ENCODE data around the gene LRRTM1.

Gene LRRTM1

GRCh38 chr2:80298954-80299353, 5.6 kb downstream of the LRRTM1 start:
- no peak for ATAC-seq
- TF ChIP-seq ZC3H10 (CRISPR knock-in tag; IDR thresholded peaks at IDR 0.05): no peak
- TF ChIP-seq ESRRG (CRISPR knock-in tag; IDR thresholded peaks at IDR 0.05): no peak
- no peak for TF ChIP-seq TOX (CRISPR knock-in tag; IDR thresholded peaks at IDR 0.05; ENCODE audit: borderline replicate concordance)
- no peak for TF ChIP-seq TCF4 (CRISPR knock-in tag; IDR thresholded peaks at IDR 0.05; ENCODE audit: borderline replicate concordance)
- no peak for TF ChIP-seq CREB5 (CRISPR knock-in tag; IDR thresholded peaks at IDR 0.05; ENCODE audit: low read depth)
- no peak for TF ChIP-seq ARNTL (CRISPR knock-in tag; IDR thresholded peaks at IDR 0.05; ENCODE audit: borderline replicate concordance, low read depth)
- TF ChIP-seq, protein P1, sequence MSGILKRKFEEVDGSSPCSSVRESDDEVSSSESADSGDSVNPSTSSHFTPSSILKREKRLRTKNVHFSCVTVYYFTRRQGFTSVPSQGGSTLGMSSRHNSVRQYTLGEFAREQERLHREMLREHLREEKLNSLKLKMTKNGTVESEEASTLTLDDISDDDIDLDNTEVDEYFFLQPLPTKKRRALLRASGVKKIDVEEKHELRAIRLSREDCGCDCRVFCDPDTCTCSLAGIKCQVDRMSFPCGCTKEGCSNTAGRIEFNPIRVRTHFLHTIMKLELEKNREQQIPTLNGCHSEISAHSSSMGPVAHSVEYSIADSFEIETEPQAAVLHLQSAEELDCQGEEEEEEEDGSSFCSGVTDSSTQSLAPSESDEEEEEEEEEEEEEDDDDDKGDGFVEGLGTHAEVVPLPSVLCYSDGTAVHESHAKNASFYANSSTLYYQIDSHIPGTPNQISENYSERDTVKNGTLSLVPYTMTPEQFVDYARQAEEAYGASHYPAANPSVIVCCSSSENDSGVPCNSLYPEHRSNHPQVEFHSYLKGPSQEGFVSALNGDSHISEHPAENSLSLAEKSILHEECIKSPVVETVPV (CRISPR knock-in tag; IDR thresholded peaks at IDR 0.05): no peak
- no peak for TF ChIP-seq BACH2 (CRISPR knock-in tag; IDR thresholded peaks at IDR 0.05; ENCODE audit: borderline replicate concordance)
- TF ChIP-seq ZFP30 (CRISPR knock-in tag; IDR thresholded peaks at IDR 0.05): no peak
- TF ChIP-seq SNAI2 (CRISPR knock-in tag; IDR thresholded peaks at IDR 0.05): no peak
- TF ChIP-seq, protein P2, sequence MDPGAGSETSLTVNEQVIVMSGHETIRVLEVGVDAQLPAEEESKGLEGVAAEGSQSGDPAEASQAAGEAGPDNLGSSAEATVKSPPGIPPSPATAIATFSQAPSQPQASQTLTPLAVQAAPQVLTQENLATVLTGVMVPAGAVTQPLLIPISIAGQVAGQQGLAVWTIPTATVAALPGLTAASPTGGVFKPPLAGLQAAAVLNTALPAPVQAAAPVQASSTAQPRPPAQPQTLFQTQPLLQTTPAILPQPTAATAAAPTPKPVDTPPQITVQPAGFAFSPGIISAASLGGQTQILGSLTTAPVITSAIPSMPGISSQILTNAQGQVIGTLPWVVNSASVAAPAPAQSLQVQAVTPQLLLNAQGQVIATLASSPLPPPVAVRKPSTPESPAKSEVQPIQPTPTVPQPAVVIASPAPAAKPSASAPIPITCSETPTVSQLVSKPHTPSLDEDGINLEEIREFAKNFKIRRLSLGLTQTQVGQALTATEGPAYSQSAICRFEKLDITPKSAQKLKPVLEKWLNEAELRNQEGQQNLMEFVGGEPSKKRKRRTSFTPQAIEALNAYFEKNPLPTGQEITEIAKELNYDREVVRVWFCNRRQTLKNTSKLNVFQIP (CRISPR knock-in tag; IDR thresholded peaks at IDR 0.05; ENCODE audit: borderline replicate concordance, low read depth): no peak

GRCh38 chr2:80293039-80293438, 11.5 kb downstream of the LRRTM1 start:
- TF ChIP-seq ESRRG (CRISPR knock-in tag; IDR thresholded peaks at IDR 0.05) (no peak), PPARA (CRISPR knock-in tag; IDR thresholded peaks at IDR 0.05; ENCODE audit: borderline replicate concordance) (no peak), TOX (CRISPR knock-in tag; IDR thresholded peaks at IDR 0.05; ENCODE audit: borderline replicate concordance) (no peak), RARB (CRISPR knock-in tag; IDR thresholded peaks at IDR 0.05) (no peak), ISL1 (CRISPR knock-in tag; IDR thresholded peaks at IDR 0.05) (no peak), ZNF8 (CRISPR knock-in tag; IDR thresholded peaks at IDR 0.05) (no peak), TCF4 (CRISPR knock-in tag; IDR thresholded peaks at IDR 0.05; ENCODE audit: borderline replicate concordance) (no peak), CREB5 (CRISPR knock-in tag; IDR thresholded peaks at IDR 0.05; ENCODE audit: low read depth) (no peak), ARNTL (CRISPR knock-in tag; IDR thresholded peaks at IDR 0.05; ENCODE audit: borderline replicate concordance, low read depth) (no peak), ZNF70 (CRISPR knock-in tag; IDR thresholded peaks at IDR 0.05) (no peak), ZNF565 (CRISPR knock-in tag; conservative IDR thresholded peaks at IDR 0.05; ENCODE audit: low read depth) (no peak)
- TF ChIP-seq, protein P3, sequence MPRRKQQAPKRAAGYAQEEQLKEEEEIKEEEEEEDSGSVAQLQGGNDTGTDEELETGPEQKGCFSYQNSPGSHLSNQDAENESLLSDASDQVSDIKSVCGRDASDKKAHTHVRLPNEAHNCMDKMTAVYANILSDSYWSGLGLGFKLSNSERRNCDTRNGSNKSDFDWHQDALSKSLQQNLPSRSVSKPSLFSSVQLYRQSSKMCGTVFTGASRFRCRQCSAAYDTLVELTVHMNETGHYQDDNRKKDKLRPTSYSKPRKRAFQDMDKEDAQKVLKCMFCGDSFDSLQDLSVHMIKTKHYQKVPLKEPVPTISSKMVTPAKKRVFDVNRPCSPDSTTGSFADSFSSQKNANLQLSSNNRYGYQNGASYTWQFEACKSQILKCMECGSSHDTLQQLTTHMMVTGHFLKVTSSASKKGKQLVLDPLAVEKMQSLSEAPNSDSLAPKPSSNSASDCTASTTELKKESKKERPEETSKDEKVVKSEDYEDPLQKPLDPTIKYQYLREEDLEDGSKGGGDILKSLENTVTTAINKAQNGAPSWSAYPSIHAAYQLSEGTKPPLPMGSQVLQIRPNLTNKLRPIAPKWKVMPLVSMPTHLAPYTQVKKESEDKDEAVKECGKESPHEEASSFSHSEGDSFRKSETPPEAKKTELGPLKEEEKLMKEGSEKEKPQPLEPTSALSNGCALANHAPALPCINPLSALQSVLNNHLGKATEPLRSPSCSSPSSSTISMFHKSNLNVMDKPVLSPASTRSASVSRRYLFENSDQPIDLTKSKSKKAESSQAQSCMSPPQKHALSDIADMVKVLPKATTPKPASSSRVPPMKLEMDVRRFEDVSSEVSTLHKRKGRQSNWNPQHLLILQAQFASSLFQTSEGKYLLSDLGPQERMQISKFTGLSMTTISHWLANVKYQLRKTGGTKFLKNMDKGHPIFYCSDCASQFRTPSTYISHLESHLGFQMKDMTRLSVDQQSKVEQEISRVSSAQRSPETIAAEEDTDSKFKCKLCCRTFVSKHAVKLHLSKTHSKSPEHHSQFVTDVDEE (CRISPR knock-in tag; IDR thresholded peaks at IDR 0.05): no peak
- TF ChIP-seq, protein P2 (CRISPR knock-in tag; IDR thresholded peaks at IDR 0.05; ENCODE audit: borderline replicate concordance, low read depth): no peak
- ATAC-seq: no peak

DNA sequence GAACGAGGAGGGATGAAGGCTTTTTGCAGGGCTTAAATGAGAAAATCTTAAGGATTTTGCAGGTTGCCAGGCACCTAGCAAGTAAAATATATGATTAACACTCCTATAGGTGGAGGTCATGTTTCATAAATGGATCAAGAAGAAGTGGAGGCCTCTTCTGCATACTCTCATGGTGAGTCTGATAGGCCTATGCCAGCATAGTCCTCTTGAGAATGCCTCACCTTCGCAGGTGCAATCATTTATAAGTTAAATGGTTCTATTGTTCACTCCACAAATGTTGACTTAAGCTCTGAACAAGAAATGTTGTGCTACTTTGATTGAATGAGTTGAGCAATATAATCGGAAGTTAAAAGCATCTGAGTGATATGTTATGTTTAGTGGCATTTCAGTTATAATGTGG, 12.1 kb downstream of the LRRTM1 start:
- TF ChIP-seq ISL1 (CRISPR knock-in tag; IDR thresholded peaks at IDR 0.05) (no peak), CREB5 (CRISPR knock-in tag; IDR thresholded peaks at IDR 0.05; ENCODE audit: low read depth) (no peak), SNAI2 (CRISPR knock-in tag; IDR thresholded peaks at IDR 0.05) (no peak), ZC3H10 (CRISPR knock-in tag; IDR thresholded peaks at IDR 0.05) (no peak), BACH2 (CRISPR knock-in tag; IDR thresholded peaks at IDR 0.05; ENCODE audit: borderline replicate concordance) (no peak), GLIS3 (CRISPR knock-in tag; IDR thresholded peaks at IDR 0.05) (no peak), ZFP3 (CRISPR knock-in tag; IDR thresholded peaks at IDR 0.05) (no peak)
- ATAC-seq: no peak
